Testis (tissue), 2 donors: ENCODE measurements around the gene KIF2A.

Experiments used
- CTCF ChIP-seq, 3 experiments: fragments of 450-650 bp in 2 of 3; fragments of 200-600 bp in 1 of 3; sonication (generic) in 1 of 3; IDR thresholded peaks; one replicate each; pipeline ENCODE4 v1.5.1; 2016 to 2019; ENCODE audit warnings: antibody characterized with exemption in 3 of 3, mild to moderate bottlenecking in 2 of 3, moderate library complexity in 1 of 3
- POLR2A ChIP-seq: fragments of 450-650 bp; IDR thresholded peaks from one replicate; pipeline ENCODE4 v1.6.1; 2017; ENCODE audit warnings: antibody characterized with exemption, mild to moderate bottlenecking, moderate library complexity

- no peak for TF ChIP-seq CTCF (IDR thresholded peaks at IDR 0.05)
- TF ChIP-seq POLR2A, result no peak
These were observed at the start of gene KIF2A for GRCh38 chr5:62305715-62306322.
